Measurements from ENCODE around the gene ROPN1. TPM values are rescaled to one million over a fixed set of nuclear protein-coding genes. Genes with fewer than 3 reads are reported as not detected.
"Not testable (repeated sequence)": the region's sequence is repeated elsewhere in the genome, so short reads cannot be mapped to it uniquely, and the experiment has no call there.

The ROPN1 gene
- total RNA-seq, 1 experiment from 2014 or later, result not detected

GRCh38 chr3:123984350-123984749 is 7.6 kb downstream of the ROPN1 start:
- ChIA-PET RAD21 (ENCODE audit: low non-redundant PET in 1 of 2, low total read pairs in 2 of 2, uncharacterized antibody in 2 of 2, unreplicated experiment in 2 of 2) (no interaction called here), CTCF (no interaction called here), POLR2A (no interaction called here)
- no TSS peak for BruUV-seq (replicated peaks)
- intact Hi-C loops (cut with micrococcal nuclease), result no loop called here
- no peak overlapping the region for H2AFZ ChIP-seq (ENCODE audit: low read depth, low read length, poor library complexity, severe bottlenecking)
- H3K79me2 ChIP-seq (ENCODE audit: insufficient read depth, low read length), result no peaks in the 10 kb centered on the region
- peaks cover 0 to 8% of the 10 kb centered on the region in 2 experiments; a peak in 1 of 4 replicates for H3K4me1 ChIP-seq (ENCODE audit: control insufficient read depth in 1 of 2, insufficient read depth in 2 of 2, low read length in 2 of 2)
- no peaks in the 10 kb centered on the region for H3K9me2 ChIP-seq (ENCODE audit: insufficient read depth)
- no peak overlapping the region for H3K9ac ChIP-seq (ENCODE audit: low read length)
- TF ChIP-seq RAD21 (IDR thresholded peaks at IDR 0.05; ENCODE audit: low read depth) (no peak), SP1 (IDR thresholded peaks at IDR 0.05; ENCODE audit: low read depth) (no peak), CBX3 (IDR thresholded peaks at IDR 0.05; ENCODE audit: low read depth) (no peak), POLR2A (IDR thresholded peaks at IDR 0.05; ENCODE audit: borderline replicate concordance, extremely low read depth, insufficient read depth, insufficient read length) (no peak), CTCF (IDR thresholded peaks at IDR 0.05 in 2 of 3, conservative IDR thresholded peaks at IDR 0.05 in 1 of 3; ENCODE audit: borderline replicate concordance in 1 of 3, insufficient read depth in 1 of 3, low read depth in 2 of 3, low read length in 2 of 3) (no peak), ATF3 (IDR thresholded peaks at IDR 0.05) (no peak), SIN3A (IDR thresholded peaks at IDR 0.05; ENCODE audit: low read depth) (no peak), ZBTB33 (IDR thresholded peaks at IDR 0.05; ENCODE audit: extremely low read depth, insufficient replicate concordance, low read length) (no peak), YY1 (IDR thresholded peaks at IDR 0.05; ENCODE audit: extremely low read depth, insufficient replicate concordance, low read depth, low read length) (no peak)
- H3K4me3 ChIP-seq (replicated peaks in 1 of 2; ENCODE audit: low read depth in 1 of 2, low read length in 2 of 2), result no peak overlapping the region
- no peaks in the 10 kb centered on the region for H3K9me3 ChIP-seq (ENCODE audit: control insufficient read depth in 1 of 2, insufficient read depth in 1 of 2, low read depth in 1 of 2, low read length in 2 of 2)
- H3K36me3 ChIP-seq (ENCODE audit: control insufficient read depth in 1 of 2, insufficient read depth in 2 of 2, low read length in 2 of 2), result no peaks in the 10 kb centered on the region
- H3K27me3 ChIP-seq (ENCODE audit: insufficient read depth, low read length), result peaks cover 6% of the 10 kb centered on the region; the same call in 1 of the 2 replicates
- ATAC-seq, result no peak
- no peaks in the 10 kb centered on the region for H4K20me1 ChIP-seq (ENCODE audit: insufficient read depth)
- H3K27ac ChIP-seq (ENCODE audit: low read depth, low read length), result no peak overlapping the region
- DNase-seq (ENCODE audit: low read depth, low spot score), result no peak
- no peak overlapping the region for H3K4me2 ChIP-seq (ENCODE audit: low read length)

- H2AFZ ChIP-seq (ENCODE audit: low read depth, low read length, poor library complexity, severe bottlenecking), result peak overlapping the region; percentile 32
- H3K4me1 ChIP-seq (ENCODE audit: control insufficient read depth in 1 of 2, insufficient read depth in 2 of 2, low read length in 2 of 2); CTCF ChIA-PET; H3K9me2 ChIP-seq (ENCODE audit: insufficient read depth); POLR2A ChIA-PET; H3K79me2 ChIP-seq (ENCODE audit: insufficient read depth, low read length); H3K27ac ChIP-seq (ENCODE audit: low read depth, low read length); H3K9ac ChIP-seq (ENCODE audit: low read length); intact Hi-C loops (cut with micrococcal nuclease); H3K27me3 ChIP-seq (ENCODE audit: insufficient read depth, low read length); RAD21 ChIA-PET (ENCODE audit: low non-redundant PET in 1 of 2, low total read pairs in 2 of 2, uncharacterized antibody in 2 of 2, unreplicated experiment in 2 of 2); BruUV-seq (replicated peaks); H3K4me3 ChIP-seq (replicated peaks in 1 of 2; ENCODE audit: low read depth in 1 of 2, low read length in 2 of 2); H3K9me3 ChIP-seq (ENCODE audit: control insufficient read depth in 1 of 2, insufficient read depth in 1 of 2, low read depth in 1 of 2, low read length in 2 of 2); H3K36me3 ChIP-seq (ENCODE audit: control insufficient read depth in 1 of 2, insufficient read depth in 2 of 2, low read length in 2 of 2); DNase-seq (ENCODE audit: low read depth, low spot score); H4K20me1 ChIP-seq (ENCODE audit: insufficient read depth); H3K4me2 ChIP-seq (ENCODE audit: low read length): not testable (repeated sequence)
- ATAC-seq, result peak; percentile 30; the same call in 1 of the 2 replicates
Measured at GRCh38 chr3:123981317-123981716, 10.6 kb downstream of the ROPN1 start.
